Activated naive CD4-positive, alpha-beta T cell treated with Interleukin-2 at 50 U/mL for 16 hours (primary cell): ENCODE data around the gene EVA1C.
"Not testable (repeated sequence)": the region's sequence is repeated elsewhere in the genome, so short reads cannot be mapped to it uniquely, and the experiment has no call there.

Experiments used
- DNase-seq: peaks from one replicate; pipeline ENCODE4 v3.0.0-alpha.2; 2020

Gene EVA1C

DNA sequence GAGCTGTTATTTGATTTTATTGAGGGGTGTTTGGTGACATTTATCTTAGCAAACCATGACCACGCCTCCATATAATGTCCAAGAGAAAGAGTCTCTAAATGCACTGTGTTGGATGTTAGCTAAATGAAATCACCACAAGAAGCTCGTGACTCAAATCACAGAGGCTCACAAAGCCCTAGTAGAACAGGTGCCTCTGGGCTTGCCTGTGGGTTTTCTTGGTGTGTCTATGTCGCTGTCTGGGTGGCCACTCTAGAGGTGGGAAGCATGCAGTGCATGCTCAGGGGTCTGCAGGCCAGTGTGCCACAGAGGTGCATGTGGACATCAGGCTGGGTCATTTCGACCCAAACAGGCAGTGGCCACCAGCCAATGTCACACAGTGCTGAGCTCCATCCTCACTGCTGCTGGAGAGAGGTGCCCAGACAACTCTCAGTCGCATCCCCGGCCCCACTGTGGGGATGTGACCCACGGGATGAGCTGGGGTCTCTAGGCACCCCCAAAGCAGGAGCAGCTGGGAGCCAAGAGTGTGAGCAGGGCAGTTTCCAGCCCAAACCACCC, 94.0 kb downstream of the EVA1C start:
- DNase-seq: not testable (repeated sequence)

- no peak for DNase-seq
These were observed 94.9 kb downstream of the EVA1C start for GRCh38 chr21:32507342-32507919.

DNA sequence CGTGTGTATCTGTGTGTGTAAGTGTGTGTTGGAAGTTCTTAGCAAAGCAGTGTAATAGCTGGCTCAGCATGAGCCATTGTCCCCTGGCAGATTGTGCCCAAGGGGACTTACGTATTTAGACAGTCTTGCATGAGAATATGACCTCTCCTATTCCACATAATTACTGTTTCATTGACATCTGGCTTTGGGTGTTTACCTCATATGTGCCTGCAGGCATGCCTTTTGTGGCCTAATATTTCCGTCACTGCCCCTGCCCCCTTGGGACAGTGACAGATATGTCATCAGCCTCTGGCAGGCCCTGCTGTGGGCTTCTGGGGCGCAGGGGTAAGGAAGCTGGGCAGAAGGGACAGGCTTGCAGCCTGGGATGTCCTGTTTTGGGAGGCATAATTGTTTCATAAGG, 95.5 kb downstream of the EVA1C start:
- DNase-seq: not testable (repeated sequence)

GRCh38 chr21:32508558-32508957, 96.1 kb downstream of the EVA1C start:
- DNase-seq: no peak

DNA sequence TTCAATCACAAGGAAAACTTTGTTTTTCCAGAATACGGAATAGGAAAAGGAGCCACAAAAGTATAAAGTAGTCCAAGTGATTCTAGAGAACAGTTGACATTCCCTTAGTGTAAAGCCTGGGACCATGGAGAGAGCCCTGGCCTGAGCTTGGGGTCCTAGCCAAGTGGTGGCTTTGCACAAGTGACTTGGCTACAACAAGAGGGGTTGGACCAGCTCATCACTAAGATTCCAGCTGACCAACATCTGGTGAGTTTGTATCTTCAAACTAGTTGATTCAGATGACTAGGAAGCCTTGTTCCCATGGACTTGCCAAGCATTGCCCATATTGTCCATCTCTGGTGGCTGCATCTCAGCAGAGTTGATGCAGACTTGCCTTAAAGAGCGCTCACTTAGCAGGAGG, 96.5 kb downstream of the EVA1C start:
- not testable (repeated sequence) for DNase-seq

- no peak for DNase-seq
These were observed 102.0 kb downstream of the EVA1C start for GRCh38 chr21:32514275-32515055.

DNA sequence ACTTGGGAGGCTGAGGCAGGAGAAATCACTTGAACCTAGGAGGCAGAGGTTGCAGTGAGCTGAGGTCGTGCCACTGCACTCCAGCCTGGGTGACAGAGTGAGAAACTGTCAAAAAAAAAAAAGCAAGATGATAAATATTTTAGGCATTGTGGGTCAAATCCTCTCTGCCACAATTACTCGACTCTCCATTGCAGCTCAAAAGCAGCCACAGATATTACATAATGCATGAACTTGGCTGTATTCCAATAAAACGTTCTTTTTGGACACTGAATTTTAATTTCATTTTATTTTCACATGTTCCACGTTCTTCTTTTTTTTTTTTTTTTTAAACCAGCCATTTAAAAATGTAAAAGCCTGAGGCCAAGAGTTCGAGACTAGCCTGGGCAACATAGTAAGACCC, 103.4 kb downstream of the EVA1C start:
- no peak for DNase-seq

GRCh38 chr21:32516756-32517649, 104.5 kb downstream of the EVA1C start:
- no peak for DNase-seq

GRCh38 chr21:32519945-32520874, 107.7 kb downstream of the EVA1C start:
- no peak for DNase-seq

- DNase-seq: no peak
These were observed 108.6 kb downstream of the EVA1C start for GRCh38 chr21:32520875-32521735.

- DNase-seq: no peak
These were observed 109.3 kb downstream of the EVA1C start for GRCh38 chr21:32521736-32522355.

- DNase-seq: no peak
These were observed 111.0 kb downstream of the EVA1C start for GRCh38 chr21:32523463-32523862.

- DNase-seq: no peak
These were observed 111.6 kb downstream of the EVA1C start for GRCh38 chr21:32523988-32524719.

DNA sequence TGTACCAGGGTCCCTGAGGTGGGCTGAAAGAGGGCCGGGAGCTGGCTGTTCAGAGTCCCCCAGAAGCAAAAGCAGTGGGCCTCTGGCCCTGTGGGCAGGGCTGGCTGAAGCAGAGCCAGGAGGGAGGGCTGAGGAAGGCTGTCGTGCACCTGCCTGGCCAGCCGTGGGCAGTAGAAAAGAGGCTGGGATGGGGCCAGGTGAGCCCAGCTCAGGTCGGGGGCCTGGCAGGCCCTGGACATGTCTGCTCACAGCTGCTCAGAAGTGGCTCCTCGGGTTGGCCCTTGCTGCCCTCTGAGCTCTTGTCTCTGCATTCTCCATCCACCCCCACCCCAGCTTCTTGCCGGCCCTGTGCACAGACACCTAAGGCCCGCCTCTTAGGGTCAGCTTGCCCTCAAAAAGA, 112.8 kb downstream of the EVA1C start:
- DNase-seq: no peak

DNA sequence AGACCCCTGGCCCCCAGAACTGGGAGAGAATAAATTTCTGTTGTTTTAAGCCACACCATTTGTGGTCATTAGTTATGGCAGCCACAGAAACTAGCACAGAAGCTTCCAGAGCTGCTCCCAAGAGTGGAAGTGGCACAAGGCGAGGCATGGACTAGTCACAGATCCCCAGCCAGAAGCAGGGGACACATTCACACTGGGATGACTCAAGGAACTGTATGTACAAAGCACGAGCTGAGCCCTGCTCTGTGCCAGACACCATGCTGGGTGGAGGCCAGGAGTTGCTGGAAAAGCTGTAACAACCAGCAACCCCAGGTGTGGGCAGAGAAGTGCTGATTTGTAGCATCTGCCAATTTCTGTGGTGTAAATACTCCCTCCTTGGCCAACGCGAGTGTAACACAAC, 117.2 kb downstream of the EVA1C start:
- no peak for DNase-seq

DNA sequence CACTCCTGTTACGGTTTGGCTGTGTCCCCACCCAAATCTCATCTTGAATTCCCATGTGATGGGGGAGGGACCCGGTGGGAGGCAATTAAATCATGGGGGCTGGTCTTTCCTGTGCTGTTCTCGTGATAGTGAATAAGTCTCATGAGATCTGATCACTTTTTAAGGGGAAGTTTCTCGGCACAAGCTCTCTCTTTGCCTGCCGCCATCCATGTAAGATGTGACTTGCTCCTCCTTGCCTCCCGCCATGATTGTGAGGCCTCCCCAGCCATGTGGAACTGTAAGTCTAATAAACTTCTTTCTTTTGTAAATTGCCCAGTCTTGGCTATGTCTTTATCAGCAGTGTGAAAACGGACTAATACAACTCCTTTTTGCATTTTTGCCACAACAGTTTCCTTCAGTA, 118.3 kb downstream of the EVA1C start:
- DNase-seq: not testable (repeated sequence)

DNA sequence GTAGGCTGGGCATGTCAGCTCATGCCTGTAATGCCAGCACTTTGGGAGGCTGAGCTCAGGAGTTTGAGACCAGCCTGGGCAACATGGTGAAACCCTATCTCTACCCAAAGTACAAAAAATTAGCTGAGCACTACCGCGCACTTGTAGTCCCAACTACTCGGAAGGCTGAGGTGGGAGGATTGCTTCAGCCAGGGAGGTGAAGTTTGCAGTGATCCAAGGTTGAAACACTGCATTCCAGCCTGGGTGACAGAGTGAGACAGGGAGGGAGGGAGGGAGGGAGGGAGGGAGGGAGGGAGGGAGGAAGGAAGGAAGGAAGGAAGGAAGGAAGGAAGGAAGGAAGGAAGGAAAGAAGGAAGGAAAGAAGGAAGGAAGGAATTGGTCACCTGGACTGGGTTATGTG, 119.1 kb downstream of the EVA1C start:
- DNase-seq: not testable (repeated sequence)

- DNase-seq: no peak
These were observed 120.1 kb downstream of the EVA1C start for GRCh38 chr21:32532636-32533035.

- DNase-seq: no peak
These were observed 120.5 kb downstream of the EVA1C start for GRCh38 chr21:32533053-32533452.

GRCh38 chr21:32533611-32534010, 121.1 kb downstream of the EVA1C start:
- DNase-seq: no peak
